ENCODE results near the gene SBF2.
A peak's percentile ranks its signal among the peaks of the same experiment; 100 is the strongest.
"Not testable (repeated sequence)": the region's sequence is repeated elsewhere in the genome, so short reads cannot be mapped to it uniquely, and the experiment has no call there.

Gene SBF2

DNA sequence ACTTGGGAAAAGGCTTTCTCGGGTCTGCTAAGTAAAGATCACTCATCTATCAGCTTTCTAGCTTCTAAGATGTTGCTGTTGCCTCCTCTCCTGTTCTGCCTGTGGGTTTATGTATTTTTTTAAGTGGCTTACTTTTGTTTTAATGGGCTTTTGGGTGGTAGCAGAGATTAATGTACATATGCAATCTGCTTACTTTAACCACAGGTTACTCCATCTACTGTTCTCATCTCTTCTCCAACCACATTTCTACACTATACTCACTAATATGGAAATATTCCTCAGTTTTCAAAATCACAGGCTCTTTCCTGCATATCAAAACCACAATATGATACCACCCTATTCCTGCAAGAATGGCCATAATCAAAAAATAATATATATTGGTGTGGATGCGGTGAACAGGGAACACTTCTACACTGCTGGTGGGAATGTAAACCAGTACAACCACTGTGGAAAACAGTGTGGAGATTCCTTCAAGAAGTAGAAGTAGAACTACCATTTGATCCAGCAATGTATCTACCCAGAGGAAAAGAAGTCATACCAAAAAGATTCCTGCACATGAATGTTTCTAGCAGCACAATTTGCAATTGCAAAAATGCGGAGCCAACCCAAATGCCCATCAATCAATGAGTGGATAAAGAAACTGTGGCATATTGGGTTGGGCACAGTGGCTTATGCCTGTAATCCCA is 341.4 kb downstream of the SBF2 start:
- DNase-seq (ENCODE audit: low spot score): no peak

- peak; percentile 12 for DNase-seq (ENCODE audit: low spot score)
Observed at GRCh38 chr11:9951807-9952206, 342.2 kb downstream of the SBF2 start.

- no peak for DNase-seq (ENCODE audit: low spot score)
Observed at GRCh38 chr11:9950462-9950861, 343.6 kb downstream of the SBF2 start.

GRCh38 chr11:9947231-9947864 is 346.7 kb downstream of the SBF2 start:
- no peak for DNase-seq (ENCODE audit: low spot score)

DNA sequence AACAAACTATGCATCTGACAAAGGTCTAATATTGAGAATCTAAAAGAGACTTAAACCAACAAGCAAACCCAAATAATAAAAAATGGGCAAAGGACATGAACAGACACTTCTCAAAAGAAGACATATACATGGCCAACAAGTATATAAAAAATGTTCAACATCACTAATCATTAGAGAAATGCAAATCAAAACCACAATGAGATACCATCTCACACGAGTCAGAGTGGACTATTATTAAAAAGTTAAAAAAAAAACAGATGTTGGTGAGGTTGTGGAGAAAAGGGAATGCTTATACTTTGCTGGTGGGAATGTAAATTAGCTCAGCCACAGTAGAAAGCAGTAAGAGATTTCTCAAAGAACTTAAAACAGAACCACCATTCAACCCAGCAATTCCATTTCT is 348.3 kb downstream of the SBF2 start:
- not testable (repeated sequence) for DNase-seq (ENCODE audit: low spot score)

GRCh38 chr11:9943386-9944110 is 350.5 kb downstream of the SBF2 start:
- DNase-seq (ENCODE audit: low spot score): peak; percentile 61

GRCh38 chr11:9941991-9942390 is 352.0 kb downstream of the SBF2 start:
- no peak for DNase-seq (ENCODE audit: low spot score)

- not testable (repeated sequence) for DNase-seq (ENCODE audit: low spot score)
Observed at GRCh38 chr11:9939150-9939549, 354.9 kb downstream of the SBF2 start.

DNA sequence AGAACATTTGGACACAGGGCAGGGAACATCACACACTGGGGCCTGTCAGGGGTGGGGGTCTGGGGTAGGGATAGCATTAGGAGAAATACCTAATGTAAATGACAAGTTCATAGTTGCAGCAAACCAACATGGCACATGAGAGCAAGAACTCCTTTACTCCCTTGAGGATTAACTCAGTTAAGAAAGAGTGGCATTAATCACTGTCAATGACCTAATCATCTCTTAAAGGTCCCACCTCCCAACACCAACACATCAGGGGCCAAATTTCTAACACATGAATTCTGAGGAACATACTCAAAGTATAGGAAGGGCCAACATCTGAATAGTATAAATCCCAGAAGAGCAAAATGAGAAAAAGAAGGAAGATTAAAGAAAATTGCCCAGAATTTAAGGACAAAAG is 357.3 kb downstream of the SBF2 start:
- DNase-seq (ENCODE audit: low spot score): no peak

- not testable (repeated sequence) for DNase-seq (ENCODE audit: low spot score)
Observed at GRCh38 chr11:9932843-9933242, 361.2 kb downstream of the SBF2 start.

DNA sequence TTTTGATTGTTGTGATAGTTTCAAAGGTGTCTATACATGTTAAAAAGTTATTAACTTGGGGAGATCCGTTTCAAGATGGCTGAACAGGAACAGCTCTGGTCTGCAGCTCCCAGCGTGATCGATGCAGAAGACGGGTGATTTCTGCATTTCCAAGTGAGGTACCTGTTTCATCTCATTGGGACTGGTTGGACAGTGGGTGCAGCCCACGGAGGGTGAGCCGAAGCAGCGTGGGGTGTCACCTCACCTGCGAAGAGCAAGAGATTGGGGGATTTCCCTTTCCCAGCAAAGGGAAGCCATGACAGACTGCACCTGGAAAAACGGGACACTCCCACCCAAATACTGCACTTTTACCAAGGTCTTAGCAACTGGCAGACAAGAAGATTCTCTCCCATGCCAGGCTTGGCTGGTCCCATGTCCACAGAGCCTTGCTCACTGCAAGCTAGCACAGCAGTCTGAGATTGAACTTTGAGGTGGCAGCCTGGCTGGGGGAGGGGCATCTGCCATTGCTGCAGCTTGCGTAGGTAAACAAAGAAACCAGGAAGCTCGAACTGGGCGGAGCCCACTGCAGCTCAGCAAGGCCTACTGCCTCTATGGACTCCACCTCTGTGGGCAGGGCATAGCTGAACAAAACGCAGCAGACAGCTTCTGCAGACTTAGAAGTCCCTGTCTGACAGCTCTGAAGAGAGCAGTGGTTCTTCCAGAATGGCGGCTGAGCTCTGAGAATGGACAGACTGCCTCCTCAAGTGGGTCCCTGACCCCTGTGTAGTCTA is 363.3 kb downstream of the SBF2 start:
- not testable (repeated sequence) for DNase-seq (ENCODE audit: low spot score)

DNA sequence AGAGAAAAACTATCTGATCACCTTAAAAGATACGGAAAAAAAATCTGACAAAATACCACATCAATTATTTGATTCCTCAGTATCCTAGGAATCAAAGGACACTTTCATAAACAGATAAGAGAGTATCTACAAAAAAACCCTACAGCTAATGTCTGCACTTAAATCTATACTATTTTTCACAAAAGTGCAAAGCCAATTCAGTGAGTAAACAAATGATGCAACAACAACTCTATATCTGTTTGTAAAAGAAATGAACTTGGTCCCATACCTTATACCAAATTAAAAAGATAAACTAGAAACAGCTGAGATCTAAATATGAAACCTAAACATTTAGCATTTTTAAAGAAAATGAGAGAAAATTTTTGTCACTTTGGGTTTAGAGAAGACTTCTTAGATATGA is 366.3 kb downstream of the SBF2 start:
- DNase-seq (ENCODE audit: low spot score): no peak

DNA sequence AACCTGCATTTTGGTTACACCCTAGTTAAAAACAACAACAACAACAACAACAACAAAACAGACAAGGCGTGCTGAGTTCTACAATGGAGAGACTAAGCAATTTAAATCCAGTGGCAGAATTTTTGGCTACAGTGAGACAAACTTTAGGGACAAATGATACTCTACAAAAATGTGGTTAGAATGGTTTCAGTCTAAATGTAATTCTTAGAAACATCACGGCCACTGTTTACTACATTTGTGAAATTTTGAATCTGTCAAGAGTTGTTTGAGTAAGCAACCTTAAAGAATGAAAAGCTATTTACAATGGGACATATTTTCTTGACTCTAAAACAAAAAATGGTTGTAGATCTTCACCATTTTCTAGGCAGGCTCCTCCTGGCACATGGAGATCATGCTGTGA is 370.7 kb downstream of the SBF2 start:
- no peak for DNase-seq (ENCODE audit: low spot score)

DNA sequence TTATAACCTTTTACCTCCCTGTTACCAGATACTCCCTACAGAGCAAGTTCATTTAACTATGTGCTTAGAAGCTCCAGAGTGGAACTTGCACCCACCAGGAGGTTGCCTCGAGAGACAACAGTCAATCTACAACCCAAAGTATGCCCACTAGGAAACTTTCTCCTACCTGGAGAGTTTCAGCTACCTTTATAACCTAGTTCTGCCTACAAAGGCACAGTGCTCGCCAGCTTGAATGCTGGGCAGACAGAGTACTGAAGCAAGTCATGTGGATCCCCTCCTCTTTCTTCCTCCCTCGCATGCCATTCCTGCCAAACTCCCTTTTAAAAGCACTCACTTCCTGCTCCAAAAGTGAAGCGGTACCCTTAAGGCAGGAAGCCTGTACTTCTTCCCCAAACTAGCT is 371.2 kb downstream of the SBF2 start:
- no peak for DNase-seq (ENCODE audit: low spot score)

DNA sequence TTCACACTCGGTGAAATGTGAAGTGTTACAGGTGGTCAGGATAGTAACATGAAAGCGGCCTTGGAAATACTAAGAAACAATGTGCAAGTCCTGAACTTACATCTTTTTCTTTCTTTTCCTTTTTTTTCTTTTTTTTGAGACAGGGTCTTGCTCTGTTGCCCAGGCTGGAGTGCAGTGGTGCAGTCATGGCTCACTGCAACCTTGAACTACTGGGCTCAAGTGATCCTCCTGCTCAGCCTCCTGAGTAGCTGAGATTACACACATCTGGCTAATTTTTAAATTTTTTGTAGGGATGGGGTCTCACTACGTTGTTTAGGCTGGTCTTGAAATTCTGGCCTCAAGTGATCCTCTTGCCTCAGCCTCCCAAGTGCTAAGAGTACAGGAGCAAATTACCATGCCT is 377.5 kb downstream of the SBF2 start:
- no peak for DNase-seq (ENCODE audit: low spot score)

- no peak for DNase-seq (ENCODE audit: low spot score)
Observed at GRCh38 chr11:9914064-9914463, 380.0 kb downstream of the SBF2 start.

- peak; percentile 73 for DNase-seq (ENCODE audit: low spot score)
Observed at GRCh38 chr11:9905960-9906791, 387.8 kb downstream of the SBF2 start.

- DNase-seq (ENCODE audit: low spot score): no peak
Observed at GRCh38 chr11:9905501-9905951, 388.5 kb downstream of the SBF2 start.

DNA sequence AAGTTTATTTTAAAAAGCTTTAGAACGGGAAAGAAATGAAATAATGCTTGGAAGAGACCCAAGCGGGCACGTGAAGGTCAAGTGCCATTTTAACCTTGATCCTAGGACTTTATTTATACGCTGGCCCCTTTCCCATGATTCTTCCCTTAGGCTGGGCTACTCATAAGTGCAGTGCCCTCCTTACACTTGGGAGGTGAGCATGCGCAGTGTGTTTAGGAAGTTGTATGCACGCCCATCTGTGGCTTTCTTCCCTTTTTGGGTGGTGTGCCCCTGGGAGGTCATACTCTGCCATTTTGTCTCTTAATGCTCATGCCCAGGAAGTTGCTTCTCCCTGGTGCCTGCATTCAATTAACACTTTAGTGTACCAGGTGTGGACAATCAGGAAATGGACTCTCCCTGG is 390.4 kb downstream of the SBF2 start:
- no peak for DNase-seq (ENCODE audit: low spot score)

GRCh38 chr11:9901943-9902342 is 392.1 kb downstream of the SBF2 start:
- DNase-seq (ENCODE audit: low spot score): no peak

DNA sequence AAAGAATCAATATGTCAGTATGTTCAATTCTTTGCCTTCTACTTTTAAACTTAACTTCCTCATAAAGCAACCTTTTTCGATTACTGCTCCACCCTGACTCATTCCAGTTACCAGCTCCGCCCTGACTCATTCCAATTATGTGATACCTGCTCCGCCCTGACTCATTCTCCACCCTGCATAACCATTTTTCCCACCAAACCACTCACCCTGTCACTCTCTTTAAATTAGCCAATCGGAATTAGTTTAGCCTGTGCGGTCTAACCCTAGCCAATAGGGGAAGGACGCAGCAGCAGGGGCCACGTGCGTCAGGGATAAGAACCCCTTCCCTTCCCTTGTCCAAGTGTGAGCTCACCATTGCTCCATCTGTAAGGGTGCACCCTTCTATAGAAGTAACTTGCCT is 393.8 kb downstream of the SBF2 start:
- peak; percentile 45 for DNase-seq (ENCODE audit: low spot score)

- no peak for DNase-seq (ENCODE audit: low spot score)
Observed at GRCh38 chr11:9899676-9900075, 394.3 kb downstream of the SBF2 start.

Data from AG20443 (cell line).